GM19193 (cell line): Measurements from ENCODE around the gene ZNF664.

ENCODE experiments used
- POLR2A ChIP-seq: IDR thresholded peaks from 4 replicates; pipeline ENCODE4 v1.6.1; 2011; ENCODE audit not compliant: insufficient read depth, insufficient read length; ENCODE audit errors: extremely low read depth

ZNF664 gene

DNA sequence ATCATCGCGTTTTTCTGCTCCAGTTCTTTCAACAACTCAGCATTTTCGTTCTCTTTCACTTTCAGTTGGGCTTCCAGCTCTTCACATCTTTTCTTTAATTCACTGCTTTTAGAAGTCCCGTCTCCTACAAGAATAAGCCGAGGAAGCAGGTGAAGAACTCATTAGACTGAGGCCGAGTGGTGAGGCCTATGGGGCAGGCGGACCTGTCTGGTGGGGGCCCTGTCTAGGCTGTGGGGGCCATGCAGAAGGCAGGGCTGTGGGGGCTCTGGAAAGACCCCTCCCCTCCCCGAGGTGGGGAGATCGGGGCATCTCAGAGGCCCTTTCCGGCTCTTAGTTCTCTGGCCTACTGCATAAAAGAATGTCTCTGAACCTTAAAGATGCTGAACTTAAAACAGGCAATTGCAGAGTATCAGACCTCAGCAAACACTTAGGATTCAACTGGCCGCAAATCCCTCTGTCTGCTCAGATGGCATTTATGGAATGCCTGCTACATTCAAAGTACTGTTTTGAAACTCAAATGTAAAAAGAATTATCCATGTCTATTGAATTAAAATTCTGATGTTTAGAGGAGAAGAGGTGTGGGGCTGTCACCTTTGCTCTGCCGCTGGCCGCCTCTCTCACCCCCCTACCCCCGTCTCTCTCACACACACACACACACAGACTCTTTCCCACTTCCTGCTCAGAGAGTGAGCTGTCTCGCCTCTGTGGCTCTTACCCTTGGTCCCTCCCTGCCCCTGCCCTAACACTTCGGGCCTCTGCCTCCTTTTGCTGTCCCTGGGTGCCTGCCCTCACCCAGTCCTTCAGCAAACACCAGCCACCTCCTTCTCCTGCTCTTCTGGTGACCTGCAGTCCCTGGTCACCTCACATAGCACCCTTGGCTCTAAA lies 35.1 kb upstream of the ZNF664 start:
- no peak for TF ChIP-seq POLR2A

DNA sequence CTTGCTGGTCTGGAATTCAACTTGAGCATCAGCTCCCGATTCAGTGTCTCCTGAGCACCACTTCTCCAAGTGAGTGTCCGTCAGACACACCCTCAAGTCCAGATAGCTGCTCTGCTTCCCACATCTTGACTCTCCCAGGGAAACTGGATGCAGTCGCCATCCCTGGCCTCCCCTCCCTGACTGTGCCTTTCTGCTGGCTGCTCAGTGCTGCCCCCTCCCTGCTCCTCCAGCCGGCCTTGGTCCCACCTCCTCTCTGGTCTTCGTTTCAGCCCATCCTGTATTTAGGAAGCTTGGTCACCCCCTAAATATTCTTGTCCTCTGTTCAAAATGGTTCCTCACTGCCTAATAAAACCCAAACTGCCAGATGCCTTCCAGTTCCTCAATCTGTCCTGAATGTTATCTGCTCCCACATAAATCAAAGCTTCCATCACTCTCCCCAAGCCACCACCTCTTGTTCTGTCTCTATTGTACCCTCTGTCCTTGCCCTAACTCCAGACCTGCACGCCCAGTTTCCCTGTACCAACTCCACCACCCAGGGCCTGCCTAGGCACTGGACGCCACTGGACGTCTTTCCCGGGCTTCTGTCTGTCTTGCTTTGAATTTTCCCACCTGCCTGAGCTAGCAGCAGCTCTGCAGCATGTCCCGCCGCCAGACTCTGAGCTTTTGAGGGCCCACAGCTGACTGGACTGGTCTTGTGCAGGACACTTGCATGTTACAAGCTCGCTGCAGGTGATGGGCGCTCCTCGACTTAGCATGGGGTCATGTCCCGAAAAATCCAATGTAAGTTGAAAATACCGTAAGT lies 34.1 kb upstream of the ZNF664 start:
- no peak for TF ChIP-seq POLR2A

DNA sequence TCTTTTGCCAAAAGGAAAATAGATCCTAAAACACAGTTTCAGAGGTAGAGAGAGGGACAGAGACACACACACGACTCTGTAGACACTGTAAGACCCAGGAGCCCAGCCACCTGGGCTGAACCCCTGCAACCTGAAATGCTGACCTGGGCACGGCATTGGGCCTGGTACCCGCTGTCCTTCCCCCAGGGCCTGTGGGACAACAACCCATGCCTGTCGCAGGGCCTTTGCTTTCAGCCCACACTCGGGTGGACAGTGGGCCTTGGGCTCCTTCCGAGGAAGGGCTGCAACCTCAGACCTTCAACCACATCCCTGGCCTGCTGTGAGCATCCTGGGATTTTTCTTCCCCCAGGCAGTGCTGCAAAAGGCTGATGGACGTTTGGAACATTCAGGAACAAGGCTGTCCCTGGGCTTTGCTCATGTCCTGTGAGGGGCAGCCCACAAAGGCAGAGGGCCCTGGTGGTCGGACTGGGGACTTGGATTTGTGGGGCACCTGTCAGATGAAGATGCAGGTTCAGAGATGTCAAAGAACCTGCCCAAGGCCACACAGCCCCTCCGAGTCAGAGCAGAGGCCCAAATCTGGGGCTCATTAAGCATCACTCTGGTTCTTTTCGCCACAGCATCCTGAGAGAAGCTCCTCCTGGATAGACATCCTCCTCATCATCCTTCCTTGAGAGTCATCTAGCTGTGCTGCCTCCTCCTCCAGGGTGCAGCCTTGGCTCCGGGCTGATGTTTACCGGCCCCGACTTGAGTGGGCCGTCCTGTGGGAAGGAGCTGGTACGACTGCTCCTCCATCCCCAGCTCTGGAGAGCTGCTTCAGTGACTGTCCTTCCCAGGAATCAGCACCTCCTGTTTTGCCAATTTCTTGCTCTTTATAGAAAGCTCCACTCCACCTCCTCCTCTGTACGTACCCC lies 33.0 kb upstream of the ZNF664 start:
- TF ChIP-seq POLR2A: no peak

DNA sequence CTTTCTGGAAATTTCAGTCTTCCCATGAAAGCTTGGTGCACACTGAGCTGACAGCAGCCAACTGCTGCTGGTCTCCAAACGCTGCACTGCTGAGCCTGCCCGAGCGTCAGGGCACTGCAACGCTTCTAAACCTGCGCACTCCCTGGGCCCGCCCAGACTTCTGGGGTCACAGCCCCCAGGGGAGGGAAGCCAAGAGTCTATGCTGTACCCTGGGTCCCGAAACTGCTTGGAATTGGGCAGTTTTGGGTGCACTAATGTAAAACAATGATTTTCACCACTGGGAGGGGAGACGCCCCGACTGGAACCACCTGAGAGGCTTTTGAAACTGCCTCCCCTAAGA lies 32.4 kb upstream of the ZNF664 start:
- TF ChIP-seq POLR2A: no peak

DNA sequence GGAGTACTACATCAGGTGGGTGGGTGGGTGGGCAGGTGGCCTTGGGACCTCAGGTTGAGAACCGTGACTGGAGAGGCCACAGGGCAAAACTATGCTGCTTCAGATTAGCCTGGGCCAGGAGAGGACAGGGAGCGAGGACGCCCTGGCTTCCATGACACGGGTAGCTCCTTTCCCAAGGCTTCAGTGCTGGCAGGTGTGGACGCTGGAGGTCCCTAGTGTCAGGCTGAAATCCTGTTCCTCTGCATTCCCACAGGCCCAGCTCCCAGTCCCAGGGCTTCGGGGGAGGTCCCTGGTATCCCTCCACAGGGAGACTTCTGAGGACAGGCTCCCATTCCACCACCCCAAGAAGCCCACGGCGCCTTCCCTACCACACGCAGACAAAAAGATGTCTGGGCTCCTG lies 32.0 kb upstream of the ZNF664 start:
- TF ChIP-seq POLR2A: no peak

DNA sequence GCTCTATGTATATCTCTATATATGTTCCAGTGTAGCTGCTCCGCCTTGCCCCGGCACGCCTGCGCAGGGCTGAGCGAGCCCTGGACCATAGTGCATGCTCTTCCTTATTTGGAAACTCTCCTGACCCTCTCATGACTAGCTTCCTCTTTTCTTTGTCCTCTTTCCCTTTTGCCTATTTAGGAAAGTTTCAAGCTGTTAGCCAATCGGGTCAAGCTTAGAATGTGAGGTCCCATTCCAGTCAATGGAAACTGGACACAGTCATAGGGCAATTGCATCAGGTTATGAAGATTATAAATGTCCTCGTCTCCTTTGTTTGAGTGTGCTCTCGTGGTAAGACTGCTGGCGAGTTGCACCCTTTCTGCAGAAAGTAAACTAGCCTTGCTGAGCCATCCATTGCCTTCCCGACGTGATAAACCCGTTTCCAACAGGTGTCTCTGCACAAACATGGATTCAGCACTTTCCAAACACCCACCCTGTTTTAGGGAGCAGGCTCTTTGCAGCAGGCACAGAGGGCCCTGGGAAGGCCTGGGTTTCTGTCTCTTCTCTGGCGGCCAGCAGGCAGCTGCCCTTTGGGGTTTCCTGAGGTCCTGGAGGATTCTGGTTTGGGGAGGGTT lies 31.3 kb upstream of the ZNF664 start:
- no peak for TF ChIP-seq POLR2A

DNA sequence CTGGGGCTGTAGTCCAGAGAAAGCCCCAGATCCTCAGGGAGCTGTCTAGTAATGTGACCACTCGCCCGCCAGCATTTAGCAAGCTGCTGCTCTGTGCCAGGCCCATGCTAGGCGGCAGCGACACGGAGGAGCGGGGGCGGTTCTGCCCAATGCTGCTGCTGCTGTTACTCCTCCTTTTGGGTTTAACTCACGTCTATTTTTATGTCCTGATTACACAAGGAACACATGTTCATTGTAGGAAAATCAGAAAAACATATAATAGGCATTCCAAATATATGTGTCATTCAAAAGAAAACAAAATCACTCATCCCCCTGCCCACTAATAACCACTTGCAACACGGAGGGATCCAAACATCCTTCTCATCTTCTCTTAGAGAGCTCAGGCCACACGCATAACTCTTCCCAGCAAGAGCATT lies 30.8 kb upstream of the ZNF664 start:
- no peak for TF ChIP-seq POLR2A

DNA sequence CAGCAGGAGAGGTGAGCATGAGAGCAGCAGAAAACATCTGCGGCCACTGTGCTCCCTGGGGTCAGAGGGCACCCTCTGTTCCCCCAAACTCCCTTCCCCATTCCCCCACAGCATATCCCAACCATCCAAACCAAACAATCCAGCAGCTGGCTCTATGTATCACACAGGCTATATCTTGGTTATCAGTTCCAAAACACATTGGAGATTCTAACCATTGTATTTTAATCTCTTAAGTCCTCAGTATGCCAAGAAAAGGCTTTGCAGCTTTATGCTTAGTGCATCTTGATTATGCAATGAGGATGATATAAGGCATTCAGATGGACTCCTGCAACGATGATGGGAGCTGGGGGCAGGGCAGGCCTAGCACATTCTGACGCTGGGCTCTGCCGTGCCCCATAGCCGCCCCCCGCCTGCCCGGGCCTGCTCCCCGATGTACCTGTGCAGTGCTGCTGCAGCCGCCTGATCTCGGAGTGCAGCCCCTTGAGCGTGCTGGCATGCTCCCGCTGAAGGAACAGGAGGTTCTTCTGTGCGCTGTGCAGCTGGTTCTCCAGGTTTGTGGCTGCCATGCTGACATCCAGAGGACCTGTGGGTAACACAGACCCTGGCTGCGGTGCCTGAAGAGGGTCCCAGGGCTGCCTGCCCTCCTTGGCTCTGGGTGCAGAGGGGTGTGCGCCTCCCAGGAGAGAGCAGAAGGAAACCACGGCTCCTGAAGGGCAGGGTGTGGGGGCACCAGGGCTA lies 29.9 kb upstream of the ZNF664 start:
- TF ChIP-seq POLR2A: no peak

DNA sequence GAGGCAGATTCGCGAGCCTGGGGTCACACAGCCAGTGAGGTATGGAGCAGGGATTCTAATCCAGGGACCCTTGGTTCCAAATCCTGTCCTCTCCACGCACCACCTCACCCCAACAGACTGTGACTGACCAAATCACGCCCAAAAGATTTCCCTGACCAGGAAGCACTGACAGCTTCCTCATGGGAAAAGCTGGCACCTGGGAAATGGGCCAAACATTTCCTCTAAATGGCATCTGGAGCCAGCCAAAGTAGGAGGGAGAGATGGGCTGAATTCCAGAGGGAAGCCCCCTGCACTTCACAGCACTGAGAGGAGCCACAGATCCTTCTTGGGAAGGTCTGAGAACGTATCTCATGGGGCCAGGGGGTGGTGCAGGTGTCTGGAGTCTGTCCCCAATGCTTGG lies 29.2 kb upstream of the ZNF664 start:
- TF ChIP-seq POLR2A: no peak

DNA sequence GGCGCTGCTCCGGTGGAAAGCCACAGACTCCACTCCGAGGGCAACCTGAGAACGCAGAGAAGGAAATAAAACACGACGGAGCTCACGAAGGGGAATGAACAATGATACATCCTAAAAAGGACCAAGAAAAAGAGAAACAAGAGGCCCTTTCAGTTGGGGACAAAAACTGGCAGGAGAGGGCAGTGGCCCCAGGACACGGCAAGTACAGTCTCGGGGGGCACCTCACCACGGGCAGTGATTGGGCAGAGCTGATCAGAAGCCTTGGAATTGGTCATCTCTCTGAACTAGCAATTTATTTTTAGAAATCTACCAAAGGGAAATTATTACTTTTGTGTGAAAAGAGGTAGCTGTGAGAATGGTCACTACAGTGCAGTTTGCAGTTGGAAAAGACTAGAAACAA lies 28.3 kb upstream of the ZNF664 start:
- TF ChIP-seq POLR2A: no peak

DNA sequence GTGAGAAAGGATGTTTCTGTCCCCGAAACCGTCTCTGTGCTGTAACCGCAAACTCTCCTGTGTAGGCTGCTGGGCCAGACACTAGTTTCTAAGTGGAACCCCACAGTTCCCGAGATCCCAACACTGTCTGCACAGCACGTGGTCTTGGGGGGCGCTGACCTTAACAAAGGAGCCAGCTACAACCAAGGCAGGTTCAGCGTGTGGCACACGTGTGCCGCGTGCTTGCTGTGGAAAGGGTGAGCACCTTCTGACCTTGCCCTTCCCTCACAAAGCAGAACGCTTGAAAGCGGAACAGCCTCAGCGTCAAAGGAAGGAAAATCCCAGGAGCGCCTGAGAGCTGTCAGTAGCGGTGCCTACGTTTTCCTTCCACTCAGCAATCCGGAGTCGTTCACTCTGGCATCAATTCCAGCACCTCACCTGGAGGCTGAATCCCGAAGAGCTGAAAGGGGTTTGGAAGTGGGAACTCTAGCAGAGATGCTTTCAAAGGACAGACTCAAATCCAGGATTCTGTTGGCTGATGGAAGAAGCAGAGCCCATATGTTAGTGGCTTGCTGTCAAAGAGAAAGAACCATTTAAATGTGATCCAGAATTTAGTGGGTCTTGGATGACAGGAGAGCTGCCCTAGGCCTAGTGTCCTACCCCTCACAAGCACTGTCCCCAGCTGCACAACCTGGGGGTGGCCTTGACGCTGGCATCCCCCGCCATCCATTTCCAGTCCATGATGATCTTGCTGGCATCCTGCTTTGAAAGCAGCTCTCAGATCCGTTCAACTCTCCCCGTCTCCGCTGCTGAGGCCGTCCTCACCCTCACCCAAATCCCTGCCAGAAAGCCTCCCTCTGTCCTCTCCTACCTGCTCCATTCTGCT lies 27.5 kb upstream of the ZNF664 start:
- TF ChIP-seq POLR2A: no peak

DNA sequence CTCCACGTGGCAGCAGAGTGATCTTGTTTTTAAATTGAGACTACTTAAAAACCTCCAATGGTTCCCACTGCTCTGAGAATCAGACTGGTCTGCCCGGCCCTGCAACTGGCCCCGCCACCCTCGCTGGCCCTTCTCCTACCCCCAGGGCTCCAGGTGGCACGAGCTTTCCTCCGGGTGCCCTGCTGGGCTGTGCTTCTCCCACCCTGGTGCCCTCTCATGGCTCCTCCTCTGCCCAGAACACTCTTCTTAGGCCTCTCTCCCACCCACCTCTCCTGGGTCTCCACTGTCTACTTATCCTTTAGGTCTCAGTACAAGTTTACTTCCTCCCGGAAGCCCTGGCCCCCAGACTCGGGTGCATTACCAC lies 26.9 kb upstream of the ZNF664 start:
- no peak for TF ChIP-seq POLR2A

DNA sequence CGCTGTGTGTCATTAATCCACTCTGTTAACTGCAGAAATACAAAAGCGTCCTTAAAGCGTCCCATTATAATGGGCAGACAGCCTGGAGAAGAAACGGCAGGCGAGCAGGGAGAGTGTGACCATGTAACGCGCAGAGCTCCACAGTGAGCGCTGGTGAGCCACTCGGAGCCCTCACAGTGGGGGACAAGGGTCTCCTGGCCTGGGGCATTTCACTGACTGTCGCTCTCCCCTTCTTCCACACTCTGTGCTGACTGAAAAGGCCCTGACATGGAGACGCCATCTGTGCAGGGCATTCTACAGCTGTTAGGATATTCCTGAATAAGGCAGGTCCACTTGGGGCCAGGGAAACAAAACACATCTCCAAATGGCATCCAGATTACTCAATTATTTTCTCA lies 24.6 kb upstream of the ZNF664 start:
- no peak for TF ChIP-seq POLR2A

DNA sequence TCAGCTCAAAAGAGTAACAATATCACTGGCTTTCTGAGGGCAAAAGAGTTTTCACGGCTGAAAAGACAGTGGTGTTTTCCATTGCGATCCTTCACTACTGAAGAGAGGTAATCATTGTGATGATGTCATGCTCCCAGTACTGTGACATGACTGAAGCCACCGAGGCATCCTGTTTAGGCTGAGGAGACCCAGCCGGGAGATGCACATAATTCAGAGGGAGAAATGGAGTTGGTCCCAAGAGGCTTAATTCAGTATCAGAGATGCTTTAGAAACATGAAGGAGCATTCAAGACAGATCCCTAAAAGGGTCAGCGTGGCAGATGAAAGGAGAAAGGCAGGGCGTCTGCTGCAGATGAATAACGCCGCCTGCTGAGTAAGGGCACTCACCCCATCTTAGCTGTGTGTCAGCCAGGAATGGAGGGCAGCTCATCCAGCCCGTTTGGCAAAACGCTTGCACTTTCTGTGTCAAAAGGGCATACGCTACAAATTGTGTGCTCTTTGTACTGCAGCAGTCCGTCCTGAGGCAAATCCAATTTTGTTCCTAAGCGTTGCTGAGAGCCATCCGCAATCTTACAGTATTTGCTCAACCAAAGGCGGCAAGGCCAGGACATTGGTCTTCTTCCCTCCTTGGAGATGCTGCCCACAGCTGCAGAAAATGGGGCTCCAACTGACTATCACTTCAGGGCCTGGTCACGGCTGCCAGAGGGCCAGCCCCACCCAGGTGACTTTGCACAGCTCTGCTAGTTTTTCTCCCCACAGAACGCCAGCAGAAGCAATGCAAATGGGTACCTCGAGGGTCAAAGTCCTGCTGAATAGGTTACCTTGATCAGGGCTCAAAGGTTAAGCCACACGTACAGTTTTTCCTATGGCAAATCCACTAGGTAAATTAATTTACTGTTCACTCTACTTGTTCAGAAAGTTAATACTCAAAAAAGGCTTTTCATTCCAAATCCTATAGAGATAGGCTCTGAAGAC lies 23.9 kb upstream of the ZNF664 start:
- no peak for TF ChIP-seq POLR2A
